Activated CD4-positive, alpha-beta T cell treated with anti-CD3 and anti-CD28 coated beads for 36 hours (primary cell): ENCODE measurements around the gene IMMT. TPM values are rescaled to one million over a fixed set of nuclear protein-coding genes. Genes with fewer than 3 reads are reported as not detected.

Experiments
- ATAC-seq: fragments of 200-7000 bp; cut with Tn5 transposase; one replicate; pipeline ENCODE4 v1.10.0; 2021; ENCODE audit warnings: mild to moderate bottlenecking, moderate library complexity
- CTCF ChIA-PET: fragments of 350-600 bp; sonication (Branson Sonifier 250); formaldehyde crosslinking; loops from one replicate; lab custom pipeline; 2021; ENCODE audit warnings: antibody characterized with exemption; lab: Charles Lee
- POLR2A ChIA-PET: fragments of 350-600 bp; sonication (Branson Sonifier 250); formaldehyde crosslinking; loops from one replicate; lab custom pipeline; 2021; ENCODE audit warnings: antibody characterized with exemption, inconsistent platforms; lab: Charles Lee
- DNase-seq: peaks from one replicate; pipeline ENCODE4 v3.0.0-alpha.2; 2020
- H3K27ac Mint-ChIP-seq: one replicate; pipeline ENCODE4 v1.8.0; 2021; ENCODE audit warnings: mixed read lengths
- H3K27me3 Mint-ChIP-seq: one replicate; pipeline ENCODE4 v1.8.0; 2021; ENCODE audit warnings: mixed read lengths
- H3K36me3 Mint-ChIP-seq: one replicate; pipeline ENCODE4 v1.8.0; 2021; ENCODE audit warnings: low read depth, mixed read lengths
- H3K4me1 Mint-ChIP-seq: one replicate; pipeline ENCODE4 v1.8.0; 2021; ENCODE audit warnings: mixed read lengths
- H3K4me3 Mint-ChIP-seq: one replicate; pipeline ENCODE4 v1.8.0; 2021; ENCODE audit warnings: mild to moderate bottlenecking, moderate library complexity, mixed read lengths
- H3K9me3 Mint-ChIP-seq: one replicate; pipeline ENCODE4 v1.8.0; 2021; ENCODE audit warnings: low read depth, mixed read lengths
- intact Hi-C, 2 experiments: fragments of 100-400 bp; cut with DNase I in 1 of 2; cut with micrococcal nuclease in 1 of 2; formaldehyde crosslinking; loops; one replicate each; pipeline versions ENCODE4 v1.14.2 to v1.15.1; 2022 to 2024; cut with DNase I, micrococcal nuclease
- total RNA-seq, 2 experiments: library from RNA; stranded (reverse); gene quantifications; one replicate each; pipeline ENCODE4 v1.2.3, GENCODE V29; 2021

Gene IMMT
- total RNA-seq, 2 experiments from 2014 or later, result 172 to 182 TPM

GRCh38 chr2:86172610-86173009 lies 22.7 kb downstream of the IMMT start:
- DNase-seq, result no peak
- CTCF ChIA-PET, result interaction anchor here (0.6 kb wide), 1 partner anchor 25 kb away, joined by 3 read pairs; no protein-coding TSS in a partner anchor
- H3K27me3 Mint-ChIP-seq, result no peaks in the 10 kb centered on the region
- intact Hi-C loops, result no loop called here
- no peak for ATAC-seq
- H3K4me3 Mint-ChIP-seq, result no peak overlapping the region
- POLR2A ChIA-PET, result interaction anchor here (0.6 kb wide), 1 partner anchor 13 kb away, joined by 3 read pairs; no protein-coding TSS in a partner anchor
- no peak overlapping the region for H3K27ac Mint-ChIP-seq
- peaks cover 60% of the 10 kb centered on the region for H3K36me3 Mint-ChIP-seq
- peaks cover 4% of the 10 kb centered on the region for H3K4me1 Mint-ChIP-seq
- H3K9me3 Mint-ChIP-seq, result no peaks in the 10 kb centered on the region

GRCh38 chr2:86171295-86171694 lies 24.0 kb downstream of the IMMT start:
- ChIA-PET CTCF (interaction anchor here (0.8 kb wide), 1 partner anchor 201 kb away, joined by 3 read pairs; no protein-coding TSS in a partner anchor), POLR2A (no interaction called here)
- no peak for DNase-seq
- Mint-ChIP-seq H3K4me1 (peaks cover 4% of the 10 kb centered on the region), H3K4me3 (no peak overlapping the region), H3K27me3 (no peaks in the 10 kb centered on the region), H3K27ac (peak overlapping the region; percentile 61), H3K9me3 (no peaks in the 10 kb centered on the region), H3K36me3 (peaks cover 56% of the 10 kb centered on the region)
- ATAC-seq, result no peak
- intact Hi-C loops, result no loop called here

- H3K27me3 Mint-ChIP-seq, result no peaks in the 10 kb centered on the region
- intact Hi-C loops, result no loop called here
- peaks cover under 1% of the 10 kb centered on the region for H3K4me1 Mint-ChIP-seq
- DNase-seq (no peak), ATAC-seq (no peak)
- no peak overlapping the region for H3K4me3 Mint-ChIP-seq
- no peaks in the 10 kb centered on the region for H3K9me3 Mint-ChIP-seq
- H3K27ac Mint-ChIP-seq, result no peak overlapping the region
- peaks cover 54% of the 10 kb centered on the region for H3K36me3 Mint-ChIP-seq
- POLR2A ChIA-PET, result no interaction called here
- CTCF ChIA-PET, result interaction anchor here (0.6 to 0.9 kb wide), 2 partner anchors 83 to 780 kb away, joined by 3 read pairs; no protein-coding TSS in a partner anchor
These were observed 24.8 kb downstream of the IMMT start for GRCh38 chr2:86170449-86170848.

- H3K4me3 Mint-ChIP-seq, result no peak overlapping the region
- no peaks in the 10 kb centered on the region for H3K27me3 Mint-ChIP-seq
- no peak overlapping the region for H3K27ac Mint-ChIP-seq
- POLR2A ChIA-PET, result interaction anchor here (0.6 to 0.7 kb wide), 2 partner anchors 13 to 508 kb away, joined by 3 to 5 read pairs; no protein-coding TSS in a partner anchor
- H3K9me3 Mint-ChIP-seq, result no peaks in the 10 kb centered on the region
- ATAC-seq, result no peak
- DNase-seq, result no peak
- intact Hi-C loops, result no loop called here
- peaks cover 45% of the 10 kb centered on the region for H3K36me3 Mint-ChIP-seq
- no peaks in the 10 kb centered on the region for H3K4me1 Mint-ChIP-seq
- CTCF ChIA-PET, result interaction anchor here (0.9 kb wide), 1 partner anchor 346 kb away, joined by 3 read pairs; no protein-coding TSS in a partner anchor
These were observed 34.9 kb downstream of the IMMT start for GRCh38 chr2:86160156-86160952.

GRCh38 chr2:86158286-86158685 lies 37.0 kb downstream of the IMMT start:
- Mint-ChIP-seq H3K4me1 (no peaks in the 10 kb centered on the region), H3K9me3 (no peaks in the 10 kb centered on the region), H3K27ac (no peak overlapping the region), H3K27me3 (no peaks in the 10 kb centered on the region), H3K4me3 (no peak overlapping the region), H3K36me3 (peaks cover 39% of the 10 kb centered on the region)
- CTCF ChIA-PET, result no interaction called here
- intact Hi-C loops, result no loop called here
- POLR2A ChIA-PET, result no interaction called here
- DNase-seq (no peak), ATAC-seq (no peak)

GRCh38 chr2:86157009-86157556 lies 38.2 kb downstream of the IMMT start:
- H3K27ac Mint-ChIP-seq, result no peak overlapping the region
- no peaks in the 10 kb centered on the region for H3K4me1 Mint-ChIP-seq
- H3K27me3 Mint-ChIP-seq, result no peaks in the 10 kb centered on the region
- CTCF ChIA-PET, result interaction anchor here (1.0 kb wide), 1 partner anchor 22 kb away, joined by 4 read pairs; no protein-coding TSS in a partner anchor
- no peak for ATAC-seq
- no peak for DNase-seq
- intact Hi-C loops, result no loop called here
- POLR2A ChIA-PET, result interaction anchor here (0.6 kb wide), 1 partner anchor 16 kb away, joined by 5 read pairs; no protein-coding TSS in a partner anchor
- H3K4me3 Mint-ChIP-seq, result no peak overlapping the region
- H3K36me3 Mint-ChIP-seq, result peaks cover 40% of the 10 kb centered on the region
- H3K9me3 Mint-ChIP-seq, result no peaks in the 10 kb centered on the region

- ATAC-seq, result no peak
- H3K4me1 Mint-ChIP-seq, result peaks cover 6% of the 10 kb centered on the region
- no peaks in the 10 kb centered on the region for H3K9me3 Mint-ChIP-seq
- peaks cover 59% of the 10 kb centered on the region for H3K36me3 Mint-ChIP-seq
- intact Hi-C loops, result no loop called here
- H3K27ac Mint-ChIP-seq, result no peak overlapping the region
- ChIA-PET CTCF (interaction anchor here (0.7 to 1.9 kb wide), 4 partner anchors 12 to 70 kb away, joined by 3 to 6 read pairs (median 4); no protein-coding TSS in a partner anchor), POLR2A (no interaction called here)
- H3K4me3 Mint-ChIP-seq, result no peak overlapping the region
- no peak for DNase-seq
- H3K27me3 Mint-ChIP-seq, result no peaks in the 10 kb centered on the region
These were observed 44.8 kb downstream of the IMMT start for GRCh38 chr2:86150502-86150901.

- H3K9me3 Mint-ChIP-seq, result no peaks in the 10 kb centered on the region
- no peak for DNase-seq
- intact Hi-C loops, result loop anchor here in 1 of 2 experiments (10.0 kb wide), 1 partner anchor 513 kb away; no protein-coding TSS in a partner anchor
- ATAC-seq, result peak; percentile 37
- H3K36me3 Mint-ChIP-seq, result peaks cover 73% of the 10 kb centered on the region
- H3K27ac Mint-ChIP-seq, result peak overlapping the region; percentile 6
- H3K27me3 Mint-ChIP-seq, result no peaks in the 10 kb centered on the region
- H3K4me1 Mint-ChIP-seq, result peaks cover 6% of the 10 kb centered on the region
- no peak overlapping the region for H3K4me3 Mint-ChIP-seq
- ChIA-PET CTCF (interaction anchor here (0.5 to 0.7 kb wide), 2 partner anchors 25 to 975 kb away, joined by 3 read pairs; no protein-coding TSS in a partner anchor), POLR2A (no interaction called here)
These were observed 47.5 kb downstream of the IMMT start for GRCh38 chr2:86147793-86148192.

GRCh38 chr2:86143926-86144685 lies 51.2 kb downstream of the IMMT start:
- intact Hi-C loops, result loop anchor here in 1 of 2 experiments (10.0 kb wide), 1 partner anchor 509 kb away; no protein-coding TSS in a partner anchor
- ChIA-PET POLR2A (interaction anchor here (0.7 kb wide), 1 partner anchor 501 kb away, joined by 3 read pairs; no protein-coding TSS in a partner anchor), CTCF (interaction anchor here (1.2 kb wide), 1 partner anchor 507 kb away, joined by 3 read pairs; no protein-coding TSS in a partner anchor)
- peaks cover 12% of the 10 kb centered on the region for H3K4me1 Mint-ChIP-seq
- no peaks in the 10 kb centered on the region for H3K27me3 Mint-ChIP-seq
- H3K27ac Mint-ChIP-seq, result peak overlapping the region; percentile 1
- no peak overlapping the region for H3K4me3 Mint-ChIP-seq
- DNase-seq (no peak), ATAC-seq (no peak)
- peaks cover 58% of the 10 kb centered on the region for H3K36me3 Mint-ChIP-seq
- no peaks in the 10 kb centered on the region for H3K9me3 Mint-ChIP-seq

GRCh38 chr2:86143307-86143706 lies 52.0 kb downstream of the IMMT start:
- CTCF ChIA-PET, result interaction anchor here (0.6 to 1.2 kb wide), 2 partner anchors 155 to 506 kb away, joined by 3 to 4 read pairs; no protein-coding TSS in a partner anchor
- no peaks in the 10 kb centered on the region for H3K27me3 Mint-ChIP-seq
- intact Hi-C loops, result loop anchor here in 1 of 2 experiments (10.0 kb wide), 1 partner anchor 509 kb away; no protein-coding TSS in a partner anchor
- no peaks in the 10 kb centered on the region for H3K9me3 Mint-ChIP-seq
- DNase-seq, result no peak
- no peak for ATAC-seq
- no peak overlapping the region for H3K27ac Mint-ChIP-seq
- peaks cover 60% of the 10 kb centered on the region for H3K36me3 Mint-ChIP-seq
- peaks cover 17% of the 10 kb centered on the region for H3K4me1 Mint-ChIP-seq
- POLR2A ChIA-PET, result interaction anchor here (0.7 kb wide), 1 partner anchor 501 kb away, joined by 3 read pairs; no protein-coding TSS in a partner anchor
- no peak overlapping the region for H3K4me3 Mint-ChIP-seq
